ENCODE results near the gene PGAP2. TPM values are rescaled to one million over a fixed set of nuclear protein-coding genes. Genes with fewer than 3 reads are reported as not detected.
"Not testable (repeated sequence)": the region's sequence is repeated elsewhere in the genome, so short reads cannot be mapped to it uniquely, and the experiment has no call there.

PGAP2 gene
- total and polyA plus RNA-seq, 2 donors (not counting 3 experiments of a cell fraction or from before 2014, with no cell fraction given) = 18.3 to 34.1 TPM

GRCh38 chr11:3810951-3811350 lies 2.6 kb downstream of the PGAP2 start:
- DNase-seq (ENCODE audit: low read depth, low spot score) = no peak
- dilution Hi-C loops (cut with MboI; ENCODE audit: extremely low pct_ligation_motif_present, low sequenced_read_pairs) = no loop called here
- no peaks in the 10 kb centered on the region for H3K36me3 ChIP-seq (ENCODE audit: control insufficient read depth in 2 of 2, extremely low read depth in 1 of 2, insufficient read depth in 2 of 2, low read length in 2 of 2)
- no peaks in the 10 kb centered on the region for H3K79me2 ChIP-seq (ENCODE audit: control insufficient read depth, insufficient read depth, low read length)
- H3K4me2 ChIP-seq (ENCODE audit: insufficient read depth, low read length) = no peak overlapping the region
- peaks cover 7% of the 10 kb centered on the region for H3K4me1 ChIP-seq (ENCODE audit: control insufficient read depth, extremely low read depth, insufficient read depth, low read length)
- CTCF ChIA-PET = interaction anchor here (1.0 to 4.4 kb wide), 4 partner anchors 13 to 262 kb away, joined by 3 to 28 read pairs (median 4); no protein-coding TSS in a partner anchor
- no peak overlapping the region for H3K4me3 ChIP-seq (replicated peaks in 1 of 3; ENCODE audit: insufficient read depth in 1 of 3, low read depth in 1 of 3, low read length in 3 of 3)
- no peaks in the 10 kb centered on the region for H3K9me3 ChIP-seq (replicated peaks; ENCODE audit: control insufficient read depth, insufficient read depth, low read length)
- H2AFZ ChIP-seq (ENCODE audit: low read depth, low read length) = no peak overlapping the region
- H3K27ac ChIP-seq (ENCODE audit: insufficient read depth, low read depth, low read length) = no peak overlapping the region
- POLR2A ChIA-PET = no interaction called here
- intact Hi-C loops (cut with micrococcal nuclease) = no loop called here
- no TSS peak for BruUV-seq (replicated peaks)
- H3K9ac ChIP-seq (replicated peaks; ENCODE audit: extremely low read depth, insufficient read depth, low read length) = no peak overlapping the region
- H4K20me1 ChIP-seq (replicated peaks; ENCODE audit: control insufficient read depth, extremely low read depth, insufficient read depth, low read length) = no peaks in the 10 kb centered on the region
- no peak for FAIRE-seq
- TF ChIP-seq EZH2 (IDR thresholded peaks at IDR 0.05; ENCODE audit: borderline replicate concordance, low read depth, low read length, severe bottlenecking) (no peak), POLR2A (IDR thresholded peaks at IDR 0.05; ENCODE audit: low read depth, low read length) (no peak), MAX (IDR thresholded peaks at IDR 0.05; ENCODE audit: insufficient read depth, insufficient read length) (no peak), CTCF (IDR thresholded peaks at IDR 0.05; ENCODE audit: extremely low read depth in 1 of 2, insufficient read depth in 1 of 2, low read depth in 1 of 2, low read length in 2 of 2) (no peak), FOS (IDR thresholded peaks at IDR 0.05; ENCODE audit: borderline replicate concordance, insufficient read depth, low read length) (no peak), POLR2AphosphoS5 (IDR thresholded peaks at IDR 0.05; ENCODE audit: insufficient read depth, low read depth, low read length) (no peak), GATA2 (IDR thresholded peaks at IDR 0.05; ENCODE audit: insufficient read depth, insufficient read length, low read depth, low read length) (no peak), MYC (IDR thresholded peaks at IDR 0.05; ENCODE audit: low read depth, low read length) (no peak), JUN (IDR thresholded peaks at IDR 0.05; ENCODE audit: borderline replicate concordance, insufficient read depth, insufficient read length, low read depth) (no peak)
- H3K9me1 ChIP-seq (replicated peaks; ENCODE audit: control insufficient read depth, extremely low read depth, insufficient read depth, low read length) = no peaks in the 10 kb centered on the region
- no peaks in the 10 kb centered on the region for H3K27me3 ChIP-seq (ENCODE audit: control insufficient read depth in 2 of 2, insufficient read depth in 2 of 2, low read length in 2 of 2)

GRCh38 chr11:3814832-3815231 lies 6.5 kb downstream of the PGAP2 start:
- FAIRE-seq; dilution Hi-C loops (cut with MboI; ENCODE audit: extremely low pct_ligation_motif_present, low sequenced_read_pairs); H3K9me1 ChIP-seq (replicated peaks; ENCODE audit: control insufficient read depth, extremely low read depth, insufficient read depth, low read length); H4K20me1 ChIP-seq (replicated peaks; ENCODE audit: control insufficient read depth, extremely low read depth, insufficient read depth, low read length); H3K79me2 ChIP-seq (ENCODE audit: control insufficient read depth, insufficient read depth, low read length); BruUV-seq (replicated peaks); DNase-seq (ENCODE audit: low read depth, low spot score); H3K4me2 ChIP-seq (ENCODE audit: insufficient read depth, low read length); H2AFZ ChIP-seq (ENCODE audit: low read depth, low read length); H3K9me3 ChIP-seq (replicated peaks; ENCODE audit: control insufficient read depth, insufficient read depth, low read length); H3K27ac ChIP-seq (ENCODE audit: insufficient read depth, low read depth, low read length); H3K9ac ChIP-seq (replicated peaks; ENCODE audit: extremely low read depth, insufficient read depth, low read length); H3K27me3 ChIP-seq (ENCODE audit: control insufficient read depth in 2 of 2, insufficient read depth in 2 of 2, low read length in 2 of 2); H3K36me3 ChIP-seq (ENCODE audit: control insufficient read depth in 2 of 2, extremely low read depth in 1 of 2, insufficient read depth in 2 of 2, low read length in 2 of 2); H3K4me1 ChIP-seq (ENCODE audit: control insufficient read depth, extremely low read depth, insufficient read depth, low read length); intact Hi-C loops (cut with micrococcal nuclease); H3K4me3 ChIP-seq (replicated peaks in 1 of 3; ENCODE audit: insufficient read depth in 1 of 3, low read depth in 1 of 3, low read length in 3 of 3); POLR2A ChIA-PET: not testable (repeated sequence)
- CTCF ChIA-PET = interaction anchor here (0.8 to 2.2 kb wide), 2 partner anchors 8 to 34 kb away, joined by 3 to 6 read pairs; no protein-coding TSS in a partner anchor

All from endothelial cell of umbilical vein (primary cell).